Epidermal melanocyte (primary cell): ENCODE results near the gene HTRA2.

Experiments used
- DNase-seq: peaks from one replicate; pipeline ENCODE4 v3.0.0; 2011; ENCODE audit warnings: low spot score; ENCODE audit not compliant: insufficient read length

The HTRA2 gene

DNA sequence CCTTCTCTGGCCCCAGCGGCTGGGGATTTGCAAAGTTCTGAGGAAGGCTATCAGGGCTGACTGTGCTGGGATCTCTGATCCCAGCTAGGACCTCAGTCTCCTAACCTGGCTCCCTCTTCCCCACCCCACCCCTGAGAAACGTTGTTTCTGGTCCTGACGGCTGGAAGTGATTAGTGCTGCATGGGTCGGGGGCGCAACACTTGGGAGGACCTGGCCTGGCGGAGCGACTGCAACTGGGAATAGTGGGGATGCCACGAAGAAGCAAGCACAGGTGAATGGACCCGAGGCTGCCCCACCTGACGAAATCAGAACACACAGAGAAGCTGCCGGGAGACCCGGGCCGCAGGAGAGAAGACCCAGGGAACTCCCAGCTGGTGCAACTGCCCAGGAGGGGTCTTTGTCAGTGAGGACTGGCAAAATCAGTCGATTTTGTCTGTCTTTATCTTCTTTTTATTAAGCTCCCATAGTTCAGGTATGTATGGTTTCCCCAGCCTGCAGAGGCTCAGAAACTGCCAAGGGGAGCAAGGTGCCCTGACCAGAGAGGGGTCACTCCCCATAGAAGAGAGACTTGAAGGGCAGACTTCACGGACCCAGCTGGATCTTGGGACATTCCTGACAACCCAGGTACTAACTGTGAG, 29.7 kb upstream of the HTRA2 start:
- no peak for DNase-seq

DNA sequence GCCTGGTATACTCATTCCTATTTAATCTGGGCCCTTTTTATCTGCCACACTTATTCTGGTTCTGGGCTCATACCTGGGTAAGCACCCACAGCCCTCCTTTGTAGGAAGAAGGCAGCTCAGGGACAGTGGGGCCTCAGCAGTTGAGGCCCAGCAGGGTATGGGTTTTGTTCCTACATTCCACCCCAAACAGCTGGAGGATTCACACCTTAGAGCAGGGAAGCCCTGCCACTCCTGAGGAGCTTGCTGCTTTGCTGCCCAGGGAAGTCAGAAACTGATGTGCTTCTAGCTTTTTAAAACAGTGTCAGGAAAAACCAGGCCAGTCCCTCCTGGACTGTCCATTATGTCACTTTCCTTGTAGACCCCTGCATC, 29.2 kb upstream of the HTRA2 start:
- DNase-seq: no peak

DNA sequence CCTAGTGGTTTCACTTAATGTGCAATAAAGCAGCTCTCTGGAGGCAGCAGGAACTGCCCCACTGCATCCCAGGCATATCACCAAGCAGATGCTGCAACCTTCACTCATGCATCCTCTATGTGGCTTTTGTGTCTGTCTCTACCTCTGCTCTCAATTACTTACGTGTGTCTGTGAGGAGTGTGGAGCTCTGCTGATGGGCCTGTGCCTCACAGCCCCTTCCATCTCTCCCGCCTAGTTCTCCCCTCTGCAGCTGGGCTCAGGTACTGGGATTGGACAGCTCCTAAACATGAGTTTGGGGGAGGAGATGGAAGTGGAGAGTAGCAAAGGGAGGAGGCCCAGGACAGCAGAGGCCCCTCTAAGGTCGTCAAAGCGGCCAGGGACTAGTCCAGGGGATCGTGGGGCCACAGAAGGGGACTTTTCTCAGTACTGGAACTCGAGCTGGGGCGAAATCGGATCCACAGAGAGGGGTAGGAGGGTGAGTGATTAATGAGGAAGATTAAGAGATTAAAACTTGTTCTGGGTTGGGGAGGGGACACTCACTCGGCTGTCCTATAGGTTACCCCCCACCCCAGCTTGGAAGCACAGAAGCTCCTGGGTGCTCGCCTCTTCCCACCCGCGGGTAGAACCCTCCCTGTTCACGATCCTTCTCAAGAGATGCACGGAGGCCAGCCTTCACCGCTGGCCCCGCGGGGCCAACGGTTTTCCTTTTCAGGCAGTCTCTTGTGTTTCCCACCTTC, 28.2 kb upstream of the HTRA2 start:
- DNase-seq: no peak

DNA sequence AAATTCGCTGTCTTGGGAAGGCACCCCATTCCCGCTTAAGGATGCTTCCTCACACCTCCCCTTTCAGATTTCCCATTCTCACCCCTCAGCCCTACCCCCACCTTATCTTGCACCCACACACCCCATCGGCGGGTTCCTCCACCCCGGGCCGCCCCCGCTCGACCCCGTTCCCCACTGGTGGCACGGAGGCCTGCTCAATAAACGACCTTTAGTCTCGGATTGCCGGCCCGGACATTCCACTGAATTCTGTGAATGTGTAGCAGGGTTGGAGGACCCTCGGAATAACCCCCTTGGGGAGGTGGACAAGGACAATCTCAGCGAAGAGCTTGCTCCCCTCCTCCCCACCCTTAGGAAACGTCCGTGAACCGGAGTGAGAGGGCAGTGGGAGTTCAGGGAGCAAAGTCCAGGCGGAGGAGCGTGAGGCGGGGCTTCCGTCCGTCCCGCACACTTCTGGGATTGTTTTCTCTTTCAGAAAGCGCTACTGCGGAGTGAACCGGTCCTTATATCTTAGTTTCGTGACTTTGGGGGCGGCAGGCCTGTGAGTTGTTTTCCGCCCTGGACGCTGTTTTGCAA, 27.5 kb upstream of the HTRA2 start:
- DNase-seq: no peak

DNA sequence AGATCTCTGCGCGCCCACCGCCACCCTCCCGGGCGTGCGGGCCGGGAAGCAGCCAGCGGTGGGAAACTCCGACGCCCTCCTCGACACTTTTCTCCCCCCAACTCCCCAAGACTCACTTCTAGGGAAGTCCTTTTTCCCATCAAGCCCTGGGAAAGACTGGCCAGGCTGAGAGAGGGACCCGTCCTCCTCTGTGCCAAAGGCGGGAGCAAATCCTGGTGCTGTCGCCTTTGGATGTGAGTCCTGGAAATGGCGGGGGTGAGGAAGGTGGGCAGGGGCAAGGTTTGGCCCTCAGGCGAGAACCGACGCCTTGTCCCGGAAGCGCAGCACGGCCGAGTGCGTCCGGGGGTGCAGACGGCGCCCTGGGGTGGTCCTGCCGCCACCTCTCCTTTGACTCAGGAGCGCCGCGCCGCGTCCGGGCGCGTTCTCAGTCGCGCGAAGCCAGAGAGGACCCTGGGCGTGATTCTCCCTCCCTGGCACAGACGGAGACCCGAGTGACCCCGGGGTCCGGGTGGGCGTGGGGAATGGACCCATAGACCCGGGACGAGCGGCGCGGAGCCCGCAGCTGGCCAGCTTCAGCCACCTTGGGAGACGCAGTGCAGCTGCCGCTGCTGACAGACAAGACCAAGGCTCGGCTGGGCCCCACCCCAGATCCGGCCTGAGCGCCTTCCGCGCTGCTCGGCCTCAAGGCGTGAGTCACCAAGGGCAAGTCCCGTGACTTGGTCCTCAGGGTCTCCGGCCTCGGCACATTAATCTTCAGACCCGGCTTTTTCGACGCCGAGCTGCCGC, 26.8 kb upstream of the HTRA2 start:
- peak; percentile 76 for DNase-seq

DNA sequence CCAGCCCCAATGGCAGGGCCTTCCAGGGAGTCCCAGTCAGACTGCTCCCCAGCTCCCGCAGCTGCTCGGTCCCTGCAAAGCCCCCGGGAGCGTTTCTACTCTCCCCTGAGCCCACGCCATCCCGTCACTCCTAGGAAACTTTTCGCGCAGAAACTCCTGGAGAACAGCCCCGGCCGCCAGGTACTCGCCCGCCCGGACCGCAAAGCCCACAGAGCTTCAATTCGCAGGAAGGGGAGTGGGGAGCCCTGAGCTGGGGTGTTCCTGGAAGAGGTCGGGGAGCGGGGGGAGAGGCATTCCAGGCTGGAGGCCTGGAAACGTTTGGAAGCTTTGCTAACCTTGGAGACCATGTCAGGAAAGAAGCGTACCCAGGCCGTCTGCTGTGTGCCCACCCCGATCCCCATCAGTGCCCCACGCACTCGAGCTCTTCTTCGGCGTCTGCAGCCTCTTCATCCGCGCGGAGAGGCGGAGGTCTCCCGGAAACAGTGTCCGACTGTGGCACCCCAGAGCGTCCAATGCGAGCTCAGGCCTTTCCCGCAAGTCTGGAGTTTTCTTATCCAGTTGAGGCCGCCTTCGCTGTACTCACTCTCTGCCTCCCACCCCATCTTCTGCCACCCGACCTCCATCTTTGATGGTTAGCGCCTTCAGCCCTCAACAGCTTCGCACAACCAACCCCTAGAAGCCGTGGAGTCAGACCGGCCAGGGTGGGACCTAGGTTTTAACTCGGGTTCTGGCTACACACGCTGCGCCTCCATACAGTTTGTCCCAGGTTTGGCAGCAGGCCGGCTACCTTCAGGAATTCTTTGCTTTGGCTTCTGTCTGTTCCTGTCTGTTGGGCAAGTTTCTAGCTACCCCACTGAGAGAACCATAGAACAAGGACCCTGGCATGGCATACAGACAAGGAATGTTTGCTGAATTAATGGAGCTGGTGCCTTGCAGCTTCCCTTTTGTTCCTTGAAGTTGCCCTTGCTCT, 25.9 kb upstream of the HTRA2 start:
- DNase-seq: peak; percentile 20

DNA sequence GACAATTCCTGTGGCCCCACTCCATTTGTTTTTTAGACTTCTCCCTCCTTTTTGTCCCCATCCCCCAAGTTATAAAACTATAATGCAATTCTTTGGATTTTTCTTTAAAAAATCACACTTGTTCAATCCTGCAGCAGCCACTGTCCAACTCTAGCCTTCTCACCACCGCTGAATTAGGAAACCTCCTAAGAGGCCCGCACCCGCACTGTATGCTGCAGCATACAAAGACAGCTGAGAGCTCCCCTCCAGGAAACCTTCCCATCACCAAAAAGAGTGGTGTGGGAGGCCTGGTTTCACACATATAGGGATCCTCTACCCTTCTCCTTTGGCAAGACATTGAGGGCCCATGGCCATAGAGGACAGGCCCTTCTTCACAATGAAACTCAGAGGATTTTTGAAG, 25.1 kb upstream of the HTRA2 start:
- DNase-seq: no peak

DNA sequence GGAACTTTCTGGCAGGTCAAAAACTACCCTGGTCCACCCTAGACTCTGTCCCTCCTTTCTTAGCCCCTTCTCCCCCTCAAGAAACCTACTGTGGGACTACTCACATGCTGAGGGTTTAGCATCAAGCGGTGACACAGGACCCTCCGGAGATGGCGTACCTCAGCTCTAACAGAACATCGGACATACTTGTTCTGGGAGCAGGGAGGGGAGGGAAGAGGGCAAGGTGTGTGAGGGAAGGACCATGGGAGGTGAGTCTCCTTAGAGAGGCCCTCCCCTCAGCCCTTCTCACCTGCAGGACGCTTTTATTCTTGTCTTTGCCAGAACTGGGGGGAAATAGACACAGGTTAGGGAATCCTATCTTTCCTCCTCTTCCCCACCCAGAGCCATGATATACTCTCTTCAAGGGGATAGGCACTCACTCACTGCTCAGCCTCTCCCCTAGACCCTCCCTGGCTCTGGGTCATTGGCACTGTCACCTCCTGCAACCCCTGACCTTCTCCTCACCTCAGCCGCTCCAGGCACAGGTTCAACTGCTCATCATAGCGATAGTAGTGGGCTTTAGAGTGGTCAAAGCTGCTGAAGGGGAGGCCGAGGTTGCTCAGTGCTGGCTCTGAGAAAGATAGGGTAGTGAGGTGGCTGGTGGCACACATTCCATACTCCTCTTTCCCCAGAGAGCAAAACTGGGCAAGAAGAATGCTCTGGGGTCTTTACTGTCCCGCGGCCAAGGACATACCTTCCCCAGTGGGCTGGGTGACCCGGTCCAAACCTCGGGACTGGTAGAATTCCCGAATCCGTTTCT, 24.1 kb upstream of the HTRA2 start:
- DNase-seq: no peak

DNA sequence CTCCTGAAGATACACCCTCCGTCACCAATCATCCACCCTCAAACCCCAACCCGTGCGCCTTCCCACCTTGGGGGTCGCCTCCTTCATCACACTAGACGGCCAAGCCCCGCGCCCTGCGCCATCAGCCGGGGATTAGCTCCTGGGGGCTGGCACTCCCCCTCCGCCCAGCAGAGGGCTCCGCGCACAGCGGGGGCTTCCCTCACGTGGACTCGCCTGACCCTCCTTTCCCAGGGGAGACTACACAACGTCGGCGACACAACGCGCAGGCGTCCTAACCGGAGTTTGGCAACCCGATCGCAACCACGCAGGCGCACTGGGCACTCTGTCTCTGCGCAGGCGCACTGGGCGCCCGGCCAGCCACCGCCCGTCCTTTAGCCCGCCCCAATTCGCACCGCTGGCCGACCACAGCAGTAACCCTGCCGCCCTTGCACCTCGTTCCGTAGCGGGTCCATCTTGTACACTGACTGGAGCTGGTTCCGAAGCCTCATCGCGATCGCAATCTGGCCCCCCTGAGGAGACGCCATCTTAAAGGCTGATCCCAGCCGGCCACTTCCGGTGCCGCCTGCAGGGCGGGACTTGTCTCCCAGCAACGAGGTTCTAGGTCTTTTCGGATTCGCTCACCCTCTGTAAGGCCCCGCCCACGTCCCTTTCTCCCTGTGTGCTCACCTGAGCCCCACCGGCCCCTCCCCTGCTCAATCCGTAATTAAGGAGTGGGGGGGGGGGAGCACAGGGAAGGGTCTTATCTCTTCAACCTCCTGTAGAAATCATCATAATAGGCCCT, 22.4 kb upstream of the HTRA2 start, which contains the start of gene PCGF1:
Gene PCGF1 (minus strand): TSS at position 551 of the 781 bp plus-strand sequence. CDS start 27 bp downstream, at position 524.
- peak; percentile 98 for DNase-seq

DNA sequence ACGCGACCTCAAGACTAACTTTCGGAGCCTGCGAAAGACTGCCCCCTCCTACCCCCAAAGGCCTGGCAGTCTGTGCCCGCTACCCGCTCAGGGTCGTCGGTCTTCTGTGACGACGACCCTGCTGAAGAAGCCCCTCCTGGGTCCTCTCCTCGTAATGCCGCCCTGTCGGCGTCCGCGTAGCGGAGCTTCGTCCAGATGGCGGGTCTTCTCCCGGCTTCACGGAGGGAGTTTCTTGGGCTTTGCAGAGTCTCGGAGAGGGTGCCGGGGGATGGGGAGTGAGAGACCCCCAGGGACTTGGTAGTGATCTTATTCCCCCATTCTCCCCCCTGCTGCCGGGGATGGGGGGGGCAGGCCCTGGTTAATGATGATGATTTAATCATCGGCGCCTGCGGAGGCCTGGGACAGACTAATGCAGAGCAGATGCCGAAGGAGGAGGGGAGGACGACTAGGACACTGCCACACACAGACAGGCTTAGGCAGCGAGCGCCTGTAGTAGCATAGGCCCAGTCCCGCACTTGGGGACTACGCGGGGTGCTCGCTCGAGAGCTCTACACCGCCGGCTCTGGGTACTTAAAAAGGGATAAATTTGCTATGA, 21.7 kb upstream of the HTRA2 start:
- DNase-seq: peak; percentile 46

DNA sequence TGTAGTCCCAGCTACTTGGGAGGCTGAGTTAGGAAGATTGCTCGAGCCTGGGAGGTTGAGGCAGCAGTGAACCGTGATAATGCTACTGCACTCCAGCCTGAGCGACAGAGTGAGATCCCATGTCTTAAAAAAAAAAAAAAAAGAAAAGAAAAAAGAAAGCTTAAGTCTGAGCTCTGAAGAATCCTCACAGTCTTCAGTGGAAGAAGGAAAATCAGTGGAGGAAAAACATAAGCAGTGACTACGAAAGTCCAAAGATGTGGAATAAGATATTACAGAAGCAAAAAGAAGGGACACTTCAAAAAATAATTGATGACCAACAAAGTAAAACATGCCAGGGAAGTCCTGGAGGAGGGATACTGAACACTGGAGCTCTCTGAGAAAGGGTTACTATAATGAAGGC, 19.5 kb upstream of the HTRA2 start:
- DNase-seq: no peak

DNA sequence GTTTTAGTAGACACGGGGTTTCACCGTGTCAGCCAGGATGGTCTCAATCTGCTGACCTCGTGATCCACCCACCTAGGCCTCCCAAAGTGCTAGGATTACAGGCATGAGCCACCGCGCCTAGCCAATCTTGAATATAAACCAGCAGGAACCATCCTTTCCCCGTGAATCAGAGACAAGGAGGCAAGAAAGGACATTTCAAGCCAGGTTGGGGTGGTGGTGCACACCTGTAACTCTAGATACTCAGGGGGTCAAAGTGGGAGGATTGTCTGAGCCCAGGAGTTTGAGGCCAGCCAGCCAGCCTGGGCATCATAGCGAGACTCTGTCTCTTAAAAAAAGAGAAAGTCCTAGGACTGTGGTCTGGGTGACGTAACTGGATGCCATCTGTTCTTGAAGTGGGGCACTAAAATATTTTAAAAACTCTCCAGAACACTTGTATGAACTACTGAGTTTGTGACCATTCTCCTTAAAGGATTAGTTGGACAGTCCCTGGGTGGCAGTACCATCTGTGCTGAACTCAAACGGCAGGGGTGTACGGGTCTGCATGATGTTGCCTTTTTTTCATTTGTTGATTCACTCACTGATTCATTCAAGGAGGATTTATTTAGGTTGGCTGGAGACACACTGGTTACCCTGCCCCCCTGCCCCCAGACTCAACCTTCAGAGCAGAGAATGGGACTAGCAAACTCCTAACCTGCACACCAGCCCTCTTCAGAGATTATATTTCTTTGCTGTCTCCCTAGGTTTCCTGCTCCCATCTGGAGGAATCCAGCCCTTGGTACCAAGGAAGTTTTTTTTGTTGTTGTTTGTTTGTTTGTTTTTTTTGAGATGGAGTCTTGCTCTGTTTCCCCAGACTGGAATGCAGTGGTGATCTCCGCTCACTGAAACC, 18.4 kb upstream of the HTRA2 start:
- no peak for DNase-seq

DNA sequence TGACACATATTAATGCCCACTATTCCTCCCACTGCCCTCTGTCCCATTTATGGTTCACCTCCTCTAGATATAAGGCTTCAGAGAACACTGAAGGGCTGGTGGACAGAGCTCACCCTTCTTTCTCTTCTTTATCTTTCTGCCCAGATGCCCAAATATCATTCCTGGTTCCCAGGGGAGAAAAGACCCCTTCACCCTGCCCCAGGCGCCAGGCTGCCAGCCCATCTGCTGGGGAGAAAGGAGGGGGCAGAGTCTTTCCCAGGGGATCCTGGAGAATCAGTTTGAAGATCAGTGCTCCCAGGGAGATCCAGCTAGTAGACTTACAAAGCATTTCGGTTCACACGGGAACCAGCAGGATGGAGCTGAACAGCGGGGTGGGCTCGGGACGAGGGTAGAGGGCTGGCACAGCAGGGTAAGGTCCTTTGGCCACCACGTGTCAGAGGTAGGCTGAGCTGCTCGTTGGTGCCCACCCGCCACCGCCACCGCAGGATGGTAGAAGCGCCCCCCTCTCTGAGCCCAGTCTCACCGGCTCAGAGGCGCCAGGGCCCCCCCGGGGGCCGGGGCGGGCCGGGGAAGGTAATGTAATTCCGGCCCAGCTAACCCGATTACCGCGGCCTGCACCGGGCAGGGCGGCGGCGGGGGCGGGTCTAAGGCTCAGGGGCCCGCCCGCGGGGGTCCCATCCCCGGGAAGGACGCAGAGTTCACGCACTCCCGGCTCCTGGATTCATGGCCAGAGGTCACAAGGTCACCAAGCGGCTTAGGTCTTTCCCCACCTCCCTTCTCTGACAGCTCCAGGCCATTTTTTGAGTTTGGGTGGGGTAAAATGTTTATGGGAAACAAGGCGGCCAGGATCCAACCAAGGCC, 16.8 kb upstream of the HTRA2 start:
- DNase-seq: no peak

DNA sequence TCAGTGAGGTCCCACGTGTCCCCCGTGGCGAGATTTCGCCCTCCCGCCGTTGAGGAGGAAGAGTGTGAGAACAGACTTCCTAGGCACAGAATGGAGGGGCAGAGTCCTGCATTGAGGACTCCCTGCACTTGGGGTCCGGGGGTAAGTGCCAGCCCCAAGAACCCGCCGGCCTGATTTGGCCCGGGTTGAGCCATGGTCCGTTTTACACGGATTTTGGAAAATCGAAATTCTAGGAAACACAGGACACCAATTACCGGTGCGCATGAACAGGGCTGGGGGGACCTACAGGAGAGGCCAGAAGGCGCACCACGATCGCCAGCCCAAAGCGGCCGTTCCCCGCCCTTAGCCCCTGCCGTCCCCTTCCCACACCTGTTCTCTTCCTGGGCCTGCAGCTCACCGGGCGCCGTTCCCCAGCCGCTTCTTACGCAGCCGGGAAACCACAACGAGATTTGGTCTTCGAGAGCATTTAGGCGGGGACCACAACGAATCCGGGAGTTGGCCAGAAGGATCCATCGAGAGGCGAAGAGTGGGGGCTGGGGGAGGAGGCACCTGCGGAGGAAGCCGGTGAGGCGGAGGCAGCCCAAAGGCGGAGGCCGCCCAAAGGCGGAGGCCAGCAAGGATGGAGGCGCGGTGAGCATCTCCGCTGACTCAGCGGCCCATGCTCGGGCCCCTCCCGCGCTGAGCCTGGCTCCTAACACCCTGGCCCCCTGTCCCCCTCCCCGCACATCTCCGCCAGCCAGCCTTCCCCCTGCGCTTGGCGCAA, 15.9 kb upstream of the HTRA2 start:
- no peak for DNase-seq

DNA sequence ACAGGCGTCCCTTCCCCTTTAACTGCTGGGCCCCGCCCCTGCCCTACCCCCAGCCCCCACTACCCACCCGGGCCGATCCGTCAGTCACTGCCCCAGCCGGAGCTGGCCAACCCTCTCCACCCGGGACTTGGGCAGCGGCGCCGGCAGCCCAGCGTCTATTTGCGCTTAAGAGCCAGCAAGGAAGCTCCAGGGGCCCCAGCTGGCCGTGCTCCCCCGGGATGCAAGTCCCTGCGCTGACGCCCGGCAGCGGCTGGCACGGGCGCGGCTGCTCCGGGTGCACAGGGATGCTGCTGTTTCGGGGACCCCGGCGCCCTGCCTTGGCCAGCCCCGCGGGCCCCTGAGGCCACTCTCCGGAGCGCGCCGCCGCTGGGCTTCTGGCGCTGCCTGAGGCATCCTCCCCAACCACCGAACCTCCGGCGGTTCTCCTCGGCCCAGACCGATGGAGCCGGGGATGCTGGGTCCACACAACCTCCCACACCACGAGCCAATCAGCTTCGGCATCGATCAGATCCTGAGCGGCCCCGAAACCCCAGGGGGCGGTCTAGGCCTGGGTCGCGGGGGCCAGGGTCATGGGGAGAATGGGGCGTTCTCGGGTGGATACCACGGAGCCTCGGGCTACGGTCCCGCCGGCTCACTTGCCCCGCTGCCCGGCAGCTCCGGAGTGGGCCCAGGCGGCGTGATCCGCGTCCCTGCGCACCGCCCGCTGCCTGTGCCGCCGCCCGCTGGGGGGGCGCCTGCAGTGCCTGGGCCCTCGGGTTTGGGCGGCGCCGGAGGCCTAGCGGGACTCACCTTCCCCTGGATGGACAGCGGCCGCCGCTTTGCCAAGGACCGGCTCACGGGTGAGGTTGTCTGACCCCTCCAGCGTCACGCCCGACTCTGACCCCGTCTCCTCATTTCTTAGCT, 15.1 kb upstream of the HTRA2 start, which contains the start of gene TLX2:
Gene TLX2 (plus strand): TSS at position 83 of the 903 bp plus-strand sequence. CDS start 357 bp downstream, at position 440.
- no peak for DNase-seq
